Mesodermal cell (in vitro differentiated cells): Measurements from ENCODE around the gene NCBP2.

Experiments
- H3K27ac ChIP-seq: 2 replicates; pipeline ENCODE4 v1.7.0; 2013; ENCODE audit warnings: mild to moderate bottlenecking, low read depth, low read length, moderate library complexity; ENCODE audit not compliant: severe bottlenecking
- H3K36me3 ChIP-seq: 2 replicates; pipeline ENCODE4 v1.7.1; 2013; ENCODE audit warnings: mild to moderate bottlenecking, low read length, moderate library complexity; ENCODE audit not compliant: control insufficient read depth, insufficient read depth
- H3K4me1 ChIP-seq: one replicate; pipeline ENCODE4 v1.7.1; 2013; ENCODE audit warnings: mild to moderate bottlenecking, low read length; ENCODE audit not compliant: insufficient read depth, control insufficient read depth, poor library complexity, severe bottlenecking
- H3K4me3 ChIP-seq: 2 replicates; pipeline ENCODE4 v1.7.0; 2013; ENCODE audit warnings: low read length, control low read depth, mild to moderate bottlenecking; ENCODE audit not compliant: insufficient read depth, poor library complexity, severe bottlenecking; ENCODE audit errors: extremely low read depth
- H3K9me3 ChIP-seq: 2 replicates; pipeline ENCODE4 v1.7.1; 2013; ENCODE audit warnings: mild to moderate bottlenecking, low read length, moderate library complexity; ENCODE audit not compliant: control insufficient read depth
- WGBS, 2 experiments: methylation state at CpG; one replicate each; pipeline ENCODE4 v1.1.5; 2013; ENCODE audit warnings: missing lambda C conversion rate in 2 of 2; ENCODE audit not compliant: insufficient coverage in 2 of 2; 5-methylcytosine and 5-hydroxymethylcytosine counted together

NCBP2 gene

GRCh38 chr3:196902296-196902695, 40.0 kb downstream of the NCBP2 start:
- Histone ChIP-seq H3K27ac (no peak overlapping the region), H3K9me3 (no peaks in the 10 kb centered on the region), H3K4me1 (no peaks in the 10 kb centered on the region), H3K4me3 (no peak overlapping the region), H3K36me3 (peaks cover 83% of the 10 kb centered on the region)
- WGBS, 2 experiments, result 100% methylated on average over 1 of the region's 1 CpG

DNA sequence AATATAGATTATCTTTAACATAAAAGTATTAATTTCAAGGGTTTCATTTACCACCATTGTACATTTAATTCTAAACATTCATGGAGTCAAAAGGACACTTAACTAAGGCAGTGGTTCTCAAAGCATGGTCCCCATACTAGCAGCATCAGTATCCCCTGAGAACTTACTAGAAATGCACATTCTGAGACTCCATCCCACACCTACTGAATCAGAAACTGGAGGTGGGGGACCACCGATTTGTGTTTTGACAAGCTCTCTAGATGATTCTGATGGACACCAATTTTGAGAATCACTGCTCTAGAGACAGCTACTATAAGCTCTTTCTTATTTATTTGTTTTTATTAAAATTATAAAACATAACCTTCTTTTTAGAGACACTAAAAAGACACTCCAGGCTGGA, 40.6 kb downstream of the NCBP2 start:
- Histone ChIP-seq H3K4me3 (no peak overlapping the region), H3K36me3 (peaks cover 78% of the 10 kb centered on the region)
- 100% methylated on average over 1 of the region's 1 CpG; no CpG with 5 or more reads in 1 of the 2 experiments for WGBS, 2 experiments

GRCh38 chr3:196896229-196896628, 46.1 kb downstream of the NCBP2 start:
- H3K4me1 ChIP-seq, result no peaks in the 10 kb centered on the region
- H3K4me3 ChIP-seq, result no peak overlapping the region
- 84 to 91% methylated on average over 4 to 5 of the region's 6 CpGs for WGBS, 2 experiments
- no peaks in the 10 kb centered on the region for H3K9me3 ChIP-seq
- peaks cover 52% of the 10 kb centered on the region for H3K36me3 ChIP-seq
- H3K27ac ChIP-seq, result no peak overlapping the region

More for the DNA sequence above, 40.6 kb downstream of the NCBP2 start:
- Histone ChIP-seq H3K4me1 (no peaks in the 10 kb centered on the region), H3K27ac (no peak overlapping the region), H3K9me3 (no peaks in the 10 kb centered on the region)

DNA sequence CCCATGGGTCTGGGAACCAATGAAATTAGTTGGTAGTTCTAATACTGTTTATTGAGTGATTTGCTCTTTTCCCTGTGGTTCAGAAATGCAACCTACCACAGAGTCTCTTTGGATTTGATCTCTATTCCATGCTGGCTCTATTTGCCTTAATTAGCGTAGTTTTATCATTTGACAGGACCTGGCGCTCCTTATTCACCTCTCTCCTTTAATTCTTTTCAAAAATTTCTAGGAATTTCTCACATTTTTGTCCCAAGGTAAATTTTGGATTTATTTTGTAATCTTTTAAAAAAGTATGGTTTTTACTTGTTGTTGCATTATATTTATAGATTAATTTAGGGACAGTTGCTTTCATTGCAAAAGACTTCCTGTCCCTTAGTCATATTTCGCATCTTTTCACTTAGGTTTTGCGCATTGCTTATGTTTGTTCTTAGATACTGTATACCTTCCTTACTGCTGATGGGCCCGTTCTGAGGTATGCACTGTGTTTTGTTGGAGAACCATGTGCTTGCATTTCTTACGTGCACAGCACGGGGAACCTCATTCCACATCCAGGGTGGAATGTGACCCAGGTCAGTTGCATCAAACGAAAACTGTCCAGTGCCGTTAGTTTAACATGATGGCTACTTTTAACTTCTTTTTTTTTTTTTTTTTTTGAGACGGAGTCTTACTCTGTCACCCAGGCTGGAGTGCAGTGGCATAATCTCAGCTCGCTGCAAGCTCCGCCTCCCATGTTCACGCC, 47.6 kb downstream of the NCBP2 start:
- no peak overlapping the region for H3K27ac ChIP-seq
- WGBS, 2 experiments, result 95 to 100% methylated on average over 5 to 9 of the region's 13 CpGs
- H3K36me3 ChIP-seq, result peaks cover 51% of the 10 kb centered on the region
- H3K4me1 ChIP-seq, result no peaks in the 10 kb centered on the region
- H3K4me3 ChIP-seq, result no peak overlapping the region
- no peaks in the 10 kb centered on the region for H3K9me3 ChIP-seq

GRCh38 chr3:196889844-196890708, 52.3 kb downstream of the NCBP2 start:
- Histone ChIP-seq H3K4me1 (peaks cover 5% of the 10 kb centered on the region), H3K4me3 (no peak overlapping the region), H3K36me3 (peaks cover 70% of the 10 kb centered on the region), H3K27ac (no peak overlapping the region), H3K9me3 (no peaks in the 10 kb centered on the region)
- 95 to 96% methylated on average over 6 of the region's 6 CpGs for WGBS, 2 experiments

- Histone ChIP-seq H3K4me1 (peaks cover 6% of the 10 kb centered on the region), H3K36me3 (peaks cover 55% of the 10 kb centered on the region), H3K9me3 (no peaks in the 10 kb centered on the region), H3K4me3 (no peak overlapping the region), H3K27ac (no peak overlapping the region)
- 78 to 100% methylated on average over 1 to 3 of the region's 4 CpGs for WGBS, 2 experiments
Observed at GRCh38 chr3:196886144-196886543, 56.2 kb downstream of the NCBP2 start.
